K562 (cell line): ENCODE results near the gene SPATA32. TPM values are rescaled to one million over a fixed set of nuclear protein-coding genes. Genes with fewer than 3 reads are reported as not detected.
A peak's percentile ranks its signal among the peaks of the same experiment; 100 is the strongest.

ENCODE experiments used
- ATAC-seq: fragments of 200-7000 bp; cut with Tn5 transposase; 3 replicates; pipeline ENCODE4 v1.9.1; 2020; ENCODE audit warnings: moderate library complexity
- BruUV-seq: library from RNA; stranded (reverse); fragments of 400-500 nt; replicated peaks from 2 replicates; lab custom pipeline; 2021; lab: Mats Ljungman, UMichigan
- CTCF ChIA-PET: fragments of 300-600 bp; formaldehyde crosslinking; extraction: SDS; loops from one replicate; lab custom pipeline; 2021; ENCODE audit warnings: low intra/inter-chr PET ratio; lab: Yijun Ruan, JAX
- POLR2A ChIA-PET: fragments of 300-600, 350-650 bp; sonication (Branson Sonifier 250); formaldehyde crosslinking; extraction: SDS; loops from one replicate; lab custom pipeline; 2021; ENCODE audit warnings: antibody characterized with exemption, inconsistent platforms; lab: Yijun Ruan, JAX
- DNase-seq, 4 experiments: peaks; one replicate each; pipeline versions ENCODE4 v3.0.0 to v3.0.0-alpha.2; 2011 to 2018; ENCODE audit warnings: low spot score in 3 of 4, mixed read lengths in 3 of 4; ENCODE audit errors: extremely low read depth in 1 of 4
- FAIRE-seq: peaks from 2 replicates; lab custom pipeline; 2011; peaks lifted over from hg19 to GRCh38; lab: Jason Lieb, UNC
- H2AFZ ChIP-seq: 2 replicates; pipeline ENCODE4 v1.6.0; 2011; ENCODE audit warnings: low read depth, low read length, control low read depth, inconsistent platforms
- H3K27ac ChIP-seq: fragments of 200-600 bp; 3 replicates; pipeline ENCODE4 v1.8.0; 2011; ENCODE audit warnings: low read depth, mild to moderate bottlenecking, control low read depth, inconsistent platforms, low read length, moderate library complexity, mixed read lengths; ENCODE audit errors: extremely low read depth
- H3K27me3 ChIP-seq, 2 experiments: fragments of 300-600 bp in 1 of 2; 2 replicates in 1 of 2; 3 replicates in 1 of 2; pipeline versions ENCODE4 v1.6.0 to v1.8.0; 2011; ENCODE audit warnings: inconsistent platforms in 2 of 2, low read length in 2 of 2, mild to moderate bottlenecking in 1 of 2, mixed read lengths in 1 of 2, moderate library complexity in 1 of 2; ENCODE audit not compliant: control insufficient read depth in 2 of 2, insufficient read depth in 2 of 2
- H3K36me3 ChIP-seq: fragments of 300-600 bp; 3 replicates; pipeline ENCODE4 v1.8.0; 2011; ENCODE audit warnings: mild to moderate bottlenecking, low read length, inconsistent platforms; ENCODE audit not compliant: control insufficient read depth, insufficient read depth
- H3K4me1 ChIP-seq, 2 experiments: fragments of 200-600 bp in 1 of 2; replicated peaks in 1 of 2; 2 replicates in 1 of 2; 3 replicates in 1 of 2; pipeline versions ENCODE4 v1.5.1 to v1.8.0; 2011; ENCODE audit warnings: inconsistent platforms in 2 of 2, low read length in 2 of 2, mild to moderate bottlenecking in 1 of 2, mixed read lengths in 1 of 2, moderate library complexity in 1 of 2; ENCODE audit not compliant: control insufficient read depth in 2 of 2, insufficient read depth in 2 of 2
- H3K4me2 ChIP-seq: 2 replicates; pipeline ENCODE4 v1.6.1; 2011; ENCODE audit warnings: low read length, control low read depth, inconsistent platforms, mixed read lengths; ENCODE audit not compliant: insufficient read depth
- H3K4me3 ChIP-seq: fragments of 200-600 bp; sonication (generic), shearing (Covaris generic); 2 replicates; pipeline ENCODE4 v1.5.1; 2016; ENCODE audit warnings: control low read depth, inconsistent platforms
- H3K79me2 ChIP-seq: fragments of 200-600 bp; 3 replicates; pipeline ENCODE4 v1.8.0; 2011; ENCODE audit warnings: low read length, inconsistent platforms; ENCODE audit not compliant: control insufficient read depth, insufficient read depth
- H3K9ac ChIP-seq, 2 experiments: 2 replicates each; pipeline versions ENCODE4 v1.6.0 to v1.6.1; 2011; ENCODE audit warnings: low read depth in 2 of 2, low read length in 2 of 2, control low read depth in 1 of 2, inconsistent platforms in 1 of 2, mild to moderate bottlenecking in 1 of 2, mixed read lengths in 1 of 2; ENCODE audit not compliant: insufficient read depth in 1 of 2
- H3K9me1 ChIP-seq: one replicate; pipeline ENCODE4 v1.6.0; 2011; ENCODE audit warnings: inconsistent platforms, mild to moderate bottlenecking, low read length, moderate library complexity; ENCODE audit not compliant: control insufficient read depth, insufficient read depth
- H3K9me3 ChIP-seq: replicated peaks from 2 replicates; pipeline ENCODE4 v1.5.1; 2011; ENCODE audit warnings: low read depth, low read length, inconsistent platforms; ENCODE audit not compliant: control insufficient read depth, insufficient read depth
- H4K20me1 ChIP-seq: replicated peaks from 2 replicates; pipeline ENCODE4 v1.6.1; 2011; ENCODE audit warnings: low read length, inconsistent platforms, mixed read lengths; ENCODE audit not compliant: control insufficient read depth, insufficient read depth
- RBFOX2 ChIP-seq: fragments of 200-400 bp; formaldehyde crosslinking; IDR thresholded peaks from 2 replicates; pipeline ENCODE4 v1.6.1; 2017; ENCODE audit warnings: low read depth, mild to moderate bottlenecking, low read length, moderate library complexity
- WGBS: fragments of 100-300 bp; shearing (Covaris generic); methylation state at CpG from one replicate; pipeline ENCODE4 v1.1.6; 2016; ENCODE audit warnings: low coverage, mixed read lengths; ENCODE audit not compliant: insufficient coverage; ENCODE audit errors: missing lambda C conversion rate; 5-methylcytosine and 5-hydroxymethylcytosine counted together
- in situ Hi-C: fragments of 300-500 bp; cut with MboI; formaldehyde crosslinking; loops from 4 replicates; pipeline ENCODE4 v1.15.0; 2018; ENCODE audit warnings: inconsistent platforms, mixed read lengths
- intact Hi-C: fragments of 100-400 bp; cut with micrococcal nuclease; formaldehyde crosslinking; loops from 2 replicates; pipeline ENCODE4 v1.14.2; 2022
- polyA plus RNA-seq, 8 experiments: library from polyadenylated mRNA; depleted of rRNA in 4 of 8; stranded (reverse) in 5 of 8; unstranded in 3 of 8; fragments of >200 nt; fragmentation: Nextera tagmentation in 2 of 8; fragmentation: Illumina TruSeq in 1 of 8; extraction: Ambion mirVana in 2 of 8; extraction: Trizol in 1 of 8; gene quantifications; 2 replicates each; pipeline versions ENCODE4 v1.2.1 to v1.2.3, GENCODE V29; 2011 to 2014; ENCODE audit warnings: inconsistent platforms in 1 of 8, missing spikeins in 1 of 8
- total RNA-seq, 7 experiments: library from RNA; depleted of rRNA in 6 of 7; stranded (reverse); fragments of >200 nt in 6 of 7; fragmentation: Illumina TruSeq in 2 of 7; extraction: Trizol in 2 of 7; gene quantifications; 2 replicates each; pipeline versions ENCODE4 v1.2.1 to v1.2.3, GENCODE V29; 2011 to 2021; ENCODE audit warnings: low replicate concordance in 1 of 7
- TF ChIP-seq, protein P1 (sequence below): sonication (generic); formaldehyde crosslinking; IDR thresholded peaks from 2 replicates; pipeline ENCODE4 v1.8.1; 2023; ENCODE audit warnings: mild to moderate bottlenecking, missing genetic modification reagents

Gene SPATA32
- total and polyA plus RNA-seq, 9 of the 15 experiments (the other 6 are each of a cell fraction or from before 2014, with no cell fraction given), result 0.03 to 0.06 TPM; not detected in 7

GRCh38 chr17:45224671-45225050 is 37.2 kb downstream of the SPATA32 start:
- in situ Hi-C loops, result no loop called here
- H3K36me3 ChIP-seq, result no peaks in the 10 kb centered on the region
- no peak for DNase-seq
- no peak for ATAC-seq
- no peaks in the 10 kb centered on the region for H3K9me1 ChIP-seq
- BruUV-seq, result no TSS peak
- TF ChIP-seq, protein P1, sequence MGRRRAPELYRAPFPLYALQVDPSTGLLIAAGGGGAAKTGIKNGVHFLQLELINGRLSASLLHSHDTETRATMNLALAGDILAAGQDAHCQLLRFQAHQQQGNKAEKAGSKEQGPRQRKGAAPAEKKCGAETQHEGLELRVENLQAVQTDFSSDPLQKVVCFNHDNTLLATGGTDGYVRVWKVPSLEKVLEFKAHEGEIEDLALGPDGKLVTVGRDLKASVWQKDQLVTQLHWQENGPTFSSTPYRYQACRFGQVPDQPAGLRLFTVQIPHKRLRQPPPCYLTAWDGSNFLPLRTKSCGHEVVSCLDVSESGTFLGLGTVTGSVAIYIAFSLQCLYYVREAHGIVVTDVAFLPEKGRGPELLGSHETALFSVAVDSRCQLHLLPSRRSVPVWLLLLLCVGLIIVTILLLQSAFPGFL (CRISPR knock-in tag), result no peak
- peak; percentile 41; the same call in 1 of the 2 replicates for TF ChIP-seq RBFOX2
- TF ChIP-seq, all 486 proteins: peak for 1
- no peak overlapping the region for H3K4me3 ChIP-seq
- H3K9ac ChIP-seq, result peak overlapping the region; percentile 77 to 82; a peak in 3 of 4 replicates
- peaks cover 71% of the 10 kb centered on the region for H3K79me2 ChIP-seq
- FAIRE-seq, result no peak
- 91% methylated on average over 5 of the region's 9 CpGs for WGBS
- ChIA-PET CTCF (no interaction called here), POLR2A (no interaction called here)
- H3K9me3 ChIP-seq, result no peaks in the 10 kb centered on the region
- no peaks in the 10 kb centered on the region for H4K20me1 ChIP-seq
- H3K27ac ChIP-seq, result peak overlapping the region; percentile 90; the same call in 1 of the 3 replicates
- intact Hi-C loops, result no loop called here
- H3K4me2 ChIP-seq, result peak overlapping the region; percentile 82; the same call in 1 of the 2 replicates
- H3K27me3 ChIP-seq, result no peaks in the 10 kb centered on the region
- H3K4me1 ChIP-seq, result peaks cover 70 to 86% of the 10 kb centered on the region in 2 experiments
- H2AFZ ChIP-seq, result no peak overlapping the region
